Karpas-422 (cell line): ENCODE data around the gene OR2G6. TPM values are rescaled to one million over a fixed set of nuclear protein-coding genes. Genes with fewer than 3 reads are reported as not detected.
"Not testable (repeated sequence)": the region's sequence is repeated elsewhere in the genome, so short reads cannot be mapped to it uniquely, and the experiment has no call there.

Source experiments
- DNase-seq: peaks from one replicate; pipeline ENCODE4 v3.0.0-alpha.2; 2015
- H2AFZ ChIP-seq: fragments of 200-600 bp; sonication (generic); 2 replicates; pipeline ENCODE4 v1.6.1; 2014; ENCODE audit warnings: antibody characterized with exemption, low read length, mixed read lengths
- H3K27ac ChIP-seq: fragments of 200-600 bp; sonication (generic); 2 replicates; pipeline ENCODE4 v1.5.1; 2014; ENCODE audit warnings: mild to moderate bottlenecking, low read length, moderate library complexity
- H3K27me3 ChIP-seq: fragments of 200-600 bp; sonication (generic); 2 replicates; pipeline ENCODE4 v1.6.1; 2014; ENCODE audit warnings: low read length, mixed read lengths
- H3K36me3 ChIP-seq: fragments of 200-600 bp; sonication (generic); 2 replicates; pipeline ENCODE4 v1.6.1; 2014; ENCODE audit warnings: low read length, mixed read lengths; ENCODE audit not compliant: insufficient read depth
- H3K4me1 ChIP-seq: fragments of 200-600 bp; sonication (generic); 2 replicates; pipeline ENCODE4 v1.6.1; 2014; ENCODE audit warnings: mild to moderate bottlenecking, low read length, mixed read lengths
- H3K4me2 ChIP-seq: fragments of 200-600 bp; sonication (generic); 2 replicates; pipeline ENCODE4 v1.6.1; 2014; ENCODE audit warnings: low read length, low read depth, mild to moderate bottlenecking; ENCODE audit not compliant: poor library complexity, severe bottlenecking
- H3K4me3 ChIP-seq: fragments of 200-600 bp; sonication (generic); 2 replicates; pipeline ENCODE4 v1.5.1; 2014; ENCODE audit warnings: mild to moderate bottlenecking, antibody characterized with exemption, low read length, mixed read lengths
- H3K79me2 ChIP-seq: fragments of 200-600 bp; sonication (generic); 2 replicates; pipeline ENCODE4 v1.6.1; 2014; ENCODE audit warnings: mild to moderate bottlenecking, low read length, mixed read lengths
- H3K9ac ChIP-seq: fragments of 200-600 bp; sonication (generic); 2 replicates; pipeline ENCODE4 v1.6.0; 2014; ENCODE audit warnings: low read length
- H3K9me2 ChIP-seq: fragments of 200-600 bp; sonication (generic), shearing (Covaris generic); replicated peaks from 2 replicates; pipeline ENCODE4 v1.6.0; 2014; ENCODE audit warnings: mild to moderate bottlenecking, low read length, moderate library complexity; ENCODE audit not compliant: insufficient read depth
- H3K9me3 ChIP-seq: fragments of 300-700, 200-600 bp; sonication (generic); 2 replicates; pipeline ENCODE4 v1.6.1; 2014; ENCODE audit warnings: low read length, mixed read lengths
- H4K20me1 ChIP-seq: fragments of 200-600 bp; sonication (generic); 2 replicates; pipeline ENCODE4 v1.6.1; 2014; ENCODE audit warnings: mild to moderate bottlenecking, antibody characterized with exemption, low read length, low read depth; ENCODE audit not compliant: insufficient read depth
- total RNA-seq: library from RNA; depleted of rRNA; stranded (reverse); fragments of >200 nt; shearing (Covaris generic); gene quantifications from 2 replicates; pipeline ENCODE4 v1.2.3, GENCODE V29; 2014; ENCODE audit warnings: low replicate concordance

The OR2G6 gene
- total RNA-seq, 1 experiment from 2014 or later: not detected

- not testable (repeated sequence) for H3K27me3 ChIP-seq, H3K4me3 ChIP-seq
Measured at GRCh38 chr1:248565530-248566373, 57.9 kb downstream of the OR2G6 start.

DNA sequence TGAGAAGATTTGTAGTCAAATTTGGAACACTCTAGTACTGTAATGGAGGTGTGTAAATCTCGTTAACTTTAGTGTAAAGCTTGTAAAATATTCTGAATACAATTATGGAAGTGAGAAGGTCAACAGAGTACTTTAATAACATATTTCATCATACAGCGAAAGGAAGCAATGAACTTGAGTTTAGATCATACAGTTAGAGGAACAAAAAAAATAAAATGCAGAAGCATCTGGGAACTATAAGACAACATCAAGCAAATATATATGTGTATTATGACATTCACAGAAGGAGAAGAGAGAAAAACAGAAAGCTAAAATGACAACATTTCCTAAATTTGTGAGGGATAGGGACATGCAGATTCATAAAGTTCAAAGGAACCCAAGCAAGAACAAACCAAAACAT is 61.2 kb downstream of the OR2G6 start:
- not testable (repeated sequence) for H3K79me2 ChIP-seq, H3K9me3 ChIP-seq, H3K36me3 ChIP-seq, H3K27me3 ChIP-seq, H4K20me1 ChIP-seq, H3K9me2 ChIP-seq, H3K4me2 ChIP-seq, H3K9ac ChIP-seq, DNase-seq, H3K27ac ChIP-seq, H3K4me1 ChIP-seq, H2AFZ ChIP-seq, H3K4me3 ChIP-seq

More at GRCh38 chr1:248565530-248566373, 57.9 kb downstream of the OR2G6 start:
- DNase-seq, H3K79me2 ChIP-seq, H3K36me3 ChIP-seq, H4K20me1 ChIP-seq, H2AFZ ChIP-seq, H3K9me3 ChIP-seq, H3K9me2 ChIP-seq, H3K4me1 ChIP-seq, H3K9ac ChIP-seq, H3K27ac ChIP-seq, H3K4me2 ChIP-seq: not testable (repeated sequence)

DNA sequence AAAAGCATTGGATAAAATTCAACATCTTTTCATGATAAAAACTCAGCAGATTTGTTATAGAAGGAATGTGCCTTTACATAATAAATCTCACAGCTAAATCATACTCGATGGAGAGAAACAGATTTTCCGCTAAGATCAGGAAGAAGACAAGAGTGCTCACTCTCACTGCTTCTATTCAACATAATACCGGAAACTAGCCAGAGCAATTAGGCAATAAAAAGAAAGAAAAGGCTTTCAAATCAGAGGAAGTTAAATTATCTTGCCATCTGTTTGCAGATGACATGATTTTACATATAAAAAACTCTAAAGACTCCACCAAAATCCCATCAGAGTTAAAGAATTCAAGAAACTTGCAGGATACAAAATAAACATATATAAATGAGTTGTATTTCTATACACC is 62.9 kb downstream of the OR2G6 start:
- H3K36me3 ChIP-seq, H3K9ac ChIP-seq, H2AFZ ChIP-seq, H3K79me2 ChIP-seq, H4K20me1 ChIP-seq, H3K4me3 ChIP-seq, H3K9me3 ChIP-seq, H3K4me1 ChIP-seq, H3K4me2 ChIP-seq, H3K9me2 ChIP-seq, H3K27ac ChIP-seq, H3K27me3 ChIP-seq, DNase-seq: not testable (repeated sequence)

DNA sequence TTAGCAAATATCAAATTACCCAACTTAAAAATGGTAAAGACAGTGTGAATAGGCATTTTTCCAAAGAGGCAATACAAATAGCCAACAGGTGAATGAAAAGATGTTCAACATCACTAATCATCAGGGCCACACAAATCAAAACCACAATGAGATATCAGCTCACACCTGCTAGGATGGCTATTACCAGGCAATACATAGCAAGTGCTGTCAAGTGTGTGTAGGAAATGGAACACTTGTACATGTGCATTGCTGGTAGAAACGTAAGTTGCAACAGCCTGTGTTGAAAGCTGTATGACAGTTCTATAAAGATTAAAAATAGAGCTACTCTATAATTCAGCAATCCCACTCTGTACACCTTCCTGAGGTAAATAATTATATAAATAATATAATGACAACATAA is 64.2 kb downstream of the OR2G6 start:
- H2AFZ ChIP-seq, H3K9ac ChIP-seq, H3K4me1 ChIP-seq: not testable (repeated sequence)

GRCh38 chr1:248573856-248574255 is 66.0 kb downstream of the OR2G6 start:
- H3K9me2 ChIP-seq, H3K27me3 ChIP-seq, DNase-seq, H3K4me2 ChIP-seq, H2AFZ ChIP-seq, H3K9me3 ChIP-seq, H3K4me3 ChIP-seq, H3K27ac ChIP-seq, H4K20me1 ChIP-seq, H3K9ac ChIP-seq, H3K36me3 ChIP-seq, H3K79me2 ChIP-seq, H3K4me1 ChIP-seq: not testable (repeated sequence)

More for the DNA sequence above, 64.2 kb downstream of the OR2G6 start:
- not testable (repeated sequence) for DNase-seq, H3K27me3 ChIP-seq, H4K20me1 ChIP-seq, H3K9me3 ChIP-seq, H3K27ac ChIP-seq, H3K79me2 ChIP-seq, H3K4me2 ChIP-seq, H3K36me3 ChIP-seq, H3K9me2 ChIP-seq, H3K4me3 ChIP-seq

DNA sequence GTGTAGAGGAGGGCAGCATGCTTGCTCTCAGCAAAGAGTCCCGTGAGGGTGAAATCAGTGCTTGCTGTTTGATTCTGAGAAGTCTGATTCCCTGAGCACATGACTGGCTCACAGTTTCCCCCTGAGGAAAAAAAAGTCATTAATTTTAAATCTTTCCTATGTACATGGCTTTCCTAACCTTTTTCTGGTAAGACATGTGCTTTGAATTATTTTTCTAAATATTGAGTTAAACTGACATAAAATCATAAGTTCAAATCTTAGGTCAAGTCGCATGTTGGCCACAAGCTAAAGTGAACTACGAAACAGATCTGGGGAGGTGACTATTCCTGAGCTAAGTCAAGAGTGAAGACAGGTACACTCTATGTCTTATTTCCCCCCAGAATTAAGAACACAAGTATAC is 66.8 kb downstream of the OR2G6 start, which contains the start of gene OR2T34:
TSS of gene OR2T34 (minus strand) at position 101 of the 400 bp plus-strand sequence. CDS start at position 101, 0 bp downstream.
- not testable (repeated sequence) for H3K4me3 ChIP-seq, H2AFZ ChIP-seq, H3K27me3 ChIP-seq, H3K36me3 ChIP-seq, DNase-seq, H4K20me1 ChIP-seq, H3K9ac ChIP-seq, H3K27ac ChIP-seq, H3K9me3 ChIP-seq, H3K4me1 ChIP-seq, H3K79me2 ChIP-seq, H3K9me2 ChIP-seq, H3K4me2 ChIP-seq

DNA sequence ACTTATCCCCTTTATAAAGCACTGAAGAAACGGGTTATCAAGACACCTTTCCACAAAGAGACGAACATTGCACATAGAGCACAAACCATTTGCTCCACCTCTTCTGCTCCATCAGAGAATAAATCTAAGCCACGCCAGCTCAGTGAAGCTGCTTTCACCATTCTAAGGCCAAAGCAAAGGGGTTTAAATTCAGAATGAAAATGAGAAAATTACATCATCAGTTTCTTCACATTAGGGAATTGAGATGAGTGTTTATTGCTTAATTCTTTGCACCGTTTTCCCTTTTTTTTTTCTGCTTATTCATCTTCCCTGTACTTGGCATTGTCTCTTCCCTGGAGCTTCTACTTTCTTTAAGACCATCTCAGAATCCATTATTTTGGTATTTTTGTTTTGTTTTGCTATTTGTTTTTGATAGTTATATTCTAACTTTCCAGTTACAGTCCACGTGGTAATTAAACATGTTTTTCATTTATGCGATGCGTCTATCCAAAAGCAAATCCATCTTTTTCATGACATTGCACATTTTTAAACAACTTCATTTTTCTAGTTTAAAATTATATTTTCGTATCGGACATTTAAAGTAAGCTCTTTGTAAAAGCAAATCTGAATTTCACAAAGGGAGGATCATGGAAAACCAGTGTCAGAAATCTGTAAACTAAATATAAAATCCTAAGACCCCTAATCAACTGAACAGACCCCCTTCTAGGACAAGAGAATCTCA is 68.5 kb downstream of the OR2G6 start:
- Histone ChIP-seq H3K4me3 (no peak overlapping the region), H2AFZ (no peak overlapping the region), H3K9me2 (no peaks in the 10 kb centered on the region), H3K9ac (no peak overlapping the region), H3K4me1 (no peaks in the 10 kb centered on the region), H3K27me3 (no peaks in the 10 kb centered on the region), H3K79me2 (no peaks in the 10 kb centered on the region), H3K4me2 (no peak overlapping the region), H3K9me3 (no peaks in the 10 kb centered on the region), H3K36me3 (no peaks in the 10 kb centered on the region), H4K20me1 (no peaks in the 10 kb centered on the region), H3K27ac (no peak overlapping the region)
- no peak for DNase-seq
